GM20431 (cell line): ENCODE data around the gene PCNT.
"Not testable (repeated sequence)": the region's sequence is repeated elsewhere in the genome, so short reads cannot be mapped to it uniquely, and the experiment has no call there.

Experiments used
- in situ Hi-C: fragments of 300-500 bp; cut with MseI, MboI; formaldehyde crosslinking; loops from one replicate; pipeline ENCODE4 v1.15.0; 2020; ENCODE audit warnings: low sequenced_read_pairs; ENCODE audit not compliant: unreplicated experiment

PCNT gene

DNA sequence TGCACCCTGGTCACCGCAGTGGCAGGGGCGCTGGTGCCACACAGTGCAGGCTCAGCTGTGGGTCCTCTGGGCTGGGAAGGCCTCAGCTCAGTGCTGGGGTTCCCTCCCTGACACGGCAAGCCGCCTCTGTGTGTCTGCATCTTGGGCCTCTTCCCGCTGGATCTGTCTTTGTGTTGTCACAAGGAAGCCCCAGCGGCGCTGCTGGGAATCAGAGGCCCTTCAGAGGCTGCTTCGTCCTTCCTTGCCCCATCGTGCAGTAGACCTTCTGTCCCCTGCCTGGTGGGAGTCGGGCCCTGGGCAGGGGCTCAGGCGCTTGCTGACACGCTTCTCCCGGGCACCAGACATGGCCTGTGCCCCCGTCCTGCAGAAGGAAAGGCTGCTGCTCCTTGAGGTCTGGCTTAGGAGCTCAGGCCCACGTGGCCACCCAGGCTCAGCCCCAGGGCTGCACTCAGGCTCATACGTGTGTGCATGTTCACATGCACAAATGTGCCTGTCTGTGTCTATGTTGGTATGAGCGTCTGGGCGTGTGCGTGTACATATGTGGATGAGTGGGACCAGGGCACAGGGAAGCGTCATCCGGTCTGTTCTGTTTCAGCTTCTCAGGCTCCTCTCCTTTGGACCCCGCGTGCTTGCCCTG lies 110.5 kb downstream of the PCNT start:
- in situ Hi-C loops = no loop called here

- in situ Hi-C loops = no loop called here
Observed at GRCh38 chr21:46435786-46436227, 111.9 kb downstream of the PCNT start.

- in situ Hi-C loops = no loop called here
Observed at GRCh38 chr21:46436621-46437020, 112.7 kb downstream of the PCNT start.

DNA sequence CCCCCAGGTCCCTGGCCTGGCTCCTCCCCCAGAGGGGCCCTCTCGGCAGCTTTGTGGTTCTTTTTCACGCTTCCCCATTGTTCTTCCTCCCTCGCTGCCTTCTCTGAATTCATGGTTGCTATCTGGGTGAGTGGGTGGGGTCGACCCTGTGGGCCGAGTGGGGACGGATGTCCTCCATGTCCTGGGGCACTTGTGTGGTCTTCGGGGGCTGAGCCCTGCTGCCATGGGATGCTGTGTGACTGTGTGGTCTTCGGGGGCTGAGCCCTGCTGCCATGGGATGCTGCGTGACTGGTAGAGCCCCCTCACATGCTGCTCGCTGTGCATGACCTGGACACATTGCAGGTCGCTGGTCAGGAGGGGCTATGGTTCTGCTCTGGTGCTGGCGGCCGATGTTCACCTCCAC lies 113.1 kb downstream of the PCNT start:
- in situ Hi-C loops = no loop called here

- in situ Hi-C loops = no loop called here
Observed at GRCh38 chr21:46437511-46437910, 113.6 kb downstream of the PCNT start.

DNA sequence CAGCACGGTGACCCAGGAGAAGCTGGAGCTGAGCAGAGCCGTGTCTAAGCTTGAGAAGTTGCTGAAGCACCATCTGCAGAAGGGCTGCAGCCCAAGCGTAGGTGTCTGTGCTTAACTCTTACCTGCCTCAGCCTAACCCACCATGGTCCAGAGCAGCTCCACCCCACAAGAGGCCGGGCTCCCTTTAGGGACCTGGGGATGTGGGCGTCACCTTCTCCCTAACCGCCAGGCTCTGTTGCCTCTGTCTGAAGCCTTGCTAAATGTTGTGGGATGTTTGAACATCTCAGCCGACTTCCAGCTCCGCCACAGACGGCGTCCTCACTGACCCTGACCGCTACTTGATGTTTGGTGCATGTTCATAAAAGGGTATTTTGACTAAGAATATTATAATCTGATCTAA lies 114.3 kb downstream of the PCNT start:
- in situ Hi-C loops = no loop called here

GRCh38 chr21:46439906-46440305 lies 116.0 kb downstream of the PCNT start:
- in situ Hi-C loops = no loop called here

DNA sequence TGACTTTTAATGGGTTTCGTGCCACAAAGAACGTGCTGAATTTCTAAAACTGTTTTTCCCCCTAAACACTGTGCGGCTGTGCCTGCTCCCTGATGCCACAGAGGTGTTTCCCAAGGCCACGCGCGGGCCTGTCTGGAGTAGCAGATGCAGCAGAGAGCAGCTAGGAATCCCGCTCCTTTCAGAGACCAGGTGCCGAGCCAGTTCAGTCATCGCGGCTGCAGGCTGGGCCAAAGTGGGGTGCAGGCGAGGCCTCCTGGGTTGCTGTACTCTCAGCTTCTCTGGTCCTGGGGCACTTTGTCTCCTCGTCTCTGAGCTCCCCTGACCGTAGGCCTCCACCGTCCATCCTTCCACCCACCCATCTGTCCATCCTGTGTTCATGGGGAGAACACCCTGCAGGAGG lies 117.4 kb downstream of the PCNT start:
- in situ Hi-C loops = no loop called here

- in situ Hi-C loops = no loop called here
Observed at GRCh38 chr21:46441961-46442498, 118.1 kb downstream of the PCNT start.

DNA sequence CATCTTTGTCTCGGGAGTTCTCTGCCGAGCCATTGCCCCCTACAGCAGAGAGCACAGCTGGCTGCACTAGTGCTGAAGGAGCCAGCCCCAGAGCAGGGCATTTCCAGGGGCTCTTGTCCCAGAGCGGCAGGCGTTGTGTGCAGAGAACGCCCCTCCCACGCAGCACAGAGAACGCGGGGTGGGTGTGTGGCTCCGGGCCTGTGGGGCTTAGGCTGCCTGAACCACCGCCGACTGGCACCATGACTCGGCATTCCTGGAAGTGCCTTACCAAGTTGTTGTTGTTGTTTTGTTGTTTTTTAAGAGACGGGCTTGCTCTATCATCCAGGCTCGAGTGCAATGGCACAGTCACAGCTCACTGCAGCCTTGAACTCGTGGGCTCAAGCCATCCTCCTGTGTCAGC lies 119.0 kb downstream of the PCNT start:
- in situ Hi-C loops = no loop called here

DNA sequence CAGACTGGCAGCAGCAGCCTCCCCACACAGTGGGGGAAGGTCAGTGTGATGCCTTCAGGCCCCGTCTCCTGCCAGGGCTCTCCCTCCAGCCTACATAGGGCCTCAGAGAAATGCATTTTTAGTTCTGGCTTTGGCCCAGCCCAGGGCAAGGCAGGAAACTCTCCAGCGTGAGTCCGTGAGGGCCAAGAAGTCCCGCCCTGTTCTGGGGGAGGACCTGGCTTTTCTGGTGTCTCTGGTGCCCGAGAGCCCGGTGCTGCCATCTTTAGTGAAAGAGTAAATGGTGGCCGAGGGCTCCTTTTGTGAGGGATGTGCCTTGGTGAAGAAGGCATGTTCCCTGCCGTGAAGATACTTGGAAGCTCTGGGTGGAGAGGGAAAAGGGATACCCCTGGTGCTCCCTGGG lies 120.0 kb downstream of the PCNT start:
- in situ Hi-C loops = no loop called here

GRCh38 chr21:46448108-46448507 lies 124.2 kb downstream of the PCNT start:
- in situ Hi-C loops = no loop called here

GRCh38 chr21:46448855-46449254 lies 124.9 kb downstream of the PCNT start:
- in situ Hi-C loops = not testable (repeated sequence)

- in situ Hi-C loops = no loop called here
Observed at GRCh38 chr21:46452710-46453109, 128.8 kb downstream of the PCNT start.

DNA sequence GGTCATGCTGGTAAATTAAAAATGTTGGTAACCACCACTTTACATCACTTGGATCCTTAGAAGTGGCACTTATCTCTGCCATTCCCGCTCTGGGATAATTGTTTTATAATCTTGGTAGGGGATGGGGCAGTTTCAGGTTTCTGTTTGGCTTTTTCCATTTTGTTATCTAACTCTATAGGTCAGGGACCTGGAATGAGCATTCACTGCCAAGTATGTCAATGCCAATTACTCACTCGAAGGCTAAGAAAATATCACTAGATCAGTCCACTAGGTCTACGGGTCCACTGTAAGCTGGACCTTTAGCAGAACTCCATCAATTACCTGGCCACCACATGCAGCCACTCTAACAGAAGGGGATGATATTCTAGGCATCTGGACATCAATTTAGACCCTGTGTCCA lies 130.2 kb downstream of the PCNT start:
- in situ Hi-C loops = no loop called here

- in situ Hi-C loops = no loop called here
Observed at GRCh38 chr21:46454634-46455390, 130.9 kb downstream of the PCNT start.

DNA sequence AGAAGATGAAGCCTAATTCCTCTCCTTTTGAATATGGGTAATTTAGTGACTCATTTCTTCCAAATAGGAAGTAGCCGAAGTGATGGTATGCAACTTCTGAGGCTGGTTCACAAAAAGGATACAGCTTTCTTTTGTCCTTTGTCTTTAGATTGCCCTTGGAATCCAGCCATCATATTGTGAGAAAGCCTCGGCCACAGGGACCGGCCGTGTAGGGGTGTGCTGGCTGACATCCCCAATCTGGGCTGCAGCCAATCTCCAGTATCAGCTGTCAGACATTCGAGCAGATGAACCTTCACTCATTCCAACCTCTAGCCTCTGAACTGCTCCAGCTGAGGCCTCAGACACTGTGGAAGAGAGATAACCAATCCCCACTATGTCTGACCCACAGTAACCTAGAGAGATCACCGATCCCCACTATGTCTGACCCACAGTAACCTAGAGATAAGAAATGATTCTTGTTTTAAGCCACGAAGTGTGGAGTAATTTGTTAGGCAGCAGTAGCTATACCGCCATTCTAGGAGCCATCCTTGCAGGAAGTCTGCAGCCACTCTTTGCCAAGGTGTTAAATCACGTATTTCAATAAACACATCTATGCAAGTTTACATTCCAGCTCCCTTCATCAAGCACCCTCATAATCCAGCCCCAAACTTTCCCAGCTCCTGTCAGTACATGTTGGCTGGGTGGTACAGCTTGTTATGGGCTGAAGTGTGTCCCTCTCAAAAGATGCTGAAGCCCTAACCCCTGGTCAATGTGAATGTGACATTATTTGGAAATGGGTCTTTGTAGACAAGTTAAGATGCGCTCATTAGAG lies 131.8 kb downstream of the PCNT start:
- in situ Hi-C loops = no loop called here

- in situ Hi-C loops = no loop called here
Observed at GRCh38 chr21:46456750-46457149, 132.8 kb downstream of the PCNT start.

GRCh38 chr21:46457801-46458314 lies 133.9 kb downstream of the PCNT start:
- in situ Hi-C loops = no loop called here

- in situ Hi-C loops = no loop called here
Observed at GRCh38 chr21:46458315-46459023, 134.5 kb downstream of the PCNT start, which contains the start of gene DIP2A. TSS of gene DIP2A (plus strand) at chr21:46458891. CDS start at chr21:46459132, 241 bp downstream.
